SW480 (cell line): ENCODE results near the gene FBXO46.
"Not testable (repeated sequence)": the region's sequence is repeated elsewhere in the genome, so short reads cannot be mapped to it uniquely, and the experiment has no call there.

Source experiments
- DNase-seq: peaks from one replicate; pipeline ENCODE4 v3.0.0-alpha.2; 2016; ENCODE audit warnings: low spot score

Gene FBXO46

DNA sequence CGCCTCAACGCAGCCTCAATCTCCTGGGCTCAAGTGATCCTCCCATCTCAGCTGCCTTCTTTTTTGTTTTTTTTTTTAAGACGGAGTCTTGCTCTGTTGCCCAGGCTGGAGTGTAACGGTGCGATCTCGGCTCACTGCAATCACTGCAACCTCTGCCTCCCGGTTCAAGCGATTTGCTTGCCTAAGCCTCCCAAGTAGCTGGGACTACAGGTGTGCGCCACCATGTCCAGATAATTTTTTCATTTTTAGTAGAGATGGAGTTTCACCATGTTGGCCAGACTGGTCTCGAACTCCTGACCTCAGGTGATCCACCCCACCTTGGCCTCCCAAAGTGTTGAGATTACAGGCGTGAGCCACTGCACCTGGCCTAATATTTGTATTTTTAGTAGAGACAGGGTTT, 10.6 kb downstream of the FBXO46 start:
- DNase-seq, result not testable (repeated sequence)

DNA sequence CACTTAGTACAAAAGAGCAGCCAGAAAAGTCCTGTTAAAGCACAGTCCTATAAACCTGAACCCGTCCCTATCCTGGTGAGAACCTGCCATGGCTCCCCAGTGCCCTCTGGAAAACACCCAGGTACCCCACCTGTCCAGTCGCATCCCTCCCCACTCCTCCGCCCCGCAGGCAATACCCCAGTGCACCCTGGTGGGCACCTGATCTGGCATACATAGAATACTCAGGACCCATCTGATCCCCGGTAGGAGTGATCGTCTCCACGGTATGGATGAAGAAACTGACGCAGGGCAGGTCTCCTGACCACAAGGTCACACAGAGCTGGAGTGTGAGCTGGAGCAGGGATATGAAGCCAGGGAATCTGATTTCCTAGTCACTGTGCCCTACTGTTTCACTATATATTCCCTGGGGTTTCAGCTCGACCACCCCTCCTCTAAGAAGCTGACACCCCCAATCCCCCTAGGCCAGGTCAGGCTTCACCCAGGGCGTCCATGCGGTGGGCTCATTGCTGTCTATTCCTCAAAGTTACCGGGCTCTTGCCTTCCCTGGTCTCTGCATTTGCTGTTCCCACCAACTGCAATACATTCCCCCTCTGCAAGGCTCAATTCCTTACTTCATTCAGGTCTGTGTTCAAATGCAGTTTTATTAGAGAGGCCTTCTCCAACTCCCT, 12.6 kb downstream of the FBXO46 start:
- no peak for DNase-seq

GRCh38 chr19:45717131-45717982, 13.3 kb downstream of the FBXO46 start:
- DNase-seq, result peak; percentile 100

- peak; percentile 68 for DNase-seq
Measured at GRCh38 chr19:45716359-45717130, 14.2 kb downstream of the FBXO46 start.

- DNase-seq, result no peak
Measured at GRCh38 chr19:45715139-45715538, 15.6 kb downstream of the FBXO46 start.

DNA sequence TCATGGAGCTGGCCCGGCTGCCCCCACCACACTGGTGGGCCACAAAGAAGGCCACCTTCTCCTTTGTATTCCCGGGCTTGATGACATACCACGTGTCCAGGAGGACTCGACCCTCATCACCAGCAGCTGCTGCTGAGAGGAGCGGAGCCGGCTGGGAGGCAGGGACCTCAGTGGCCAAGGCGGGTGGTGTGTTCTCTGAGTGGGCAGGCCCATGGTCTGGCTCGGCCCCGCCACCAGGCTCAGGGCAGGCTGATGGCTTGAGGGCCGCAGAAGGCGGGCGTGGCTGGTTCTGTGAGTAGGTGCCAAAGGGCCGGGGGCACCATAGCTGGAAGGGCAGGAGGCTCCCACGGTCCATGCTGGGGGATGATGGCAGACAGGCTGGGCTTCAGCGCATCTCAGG, 17.6 kb downstream of the FBXO46 start:
- no peak for DNase-seq

- no peak for DNase-seq
Measured at GRCh38 chr19:45712699-45713067, 18.0 kb downstream of the FBXO46 start.

DNA sequence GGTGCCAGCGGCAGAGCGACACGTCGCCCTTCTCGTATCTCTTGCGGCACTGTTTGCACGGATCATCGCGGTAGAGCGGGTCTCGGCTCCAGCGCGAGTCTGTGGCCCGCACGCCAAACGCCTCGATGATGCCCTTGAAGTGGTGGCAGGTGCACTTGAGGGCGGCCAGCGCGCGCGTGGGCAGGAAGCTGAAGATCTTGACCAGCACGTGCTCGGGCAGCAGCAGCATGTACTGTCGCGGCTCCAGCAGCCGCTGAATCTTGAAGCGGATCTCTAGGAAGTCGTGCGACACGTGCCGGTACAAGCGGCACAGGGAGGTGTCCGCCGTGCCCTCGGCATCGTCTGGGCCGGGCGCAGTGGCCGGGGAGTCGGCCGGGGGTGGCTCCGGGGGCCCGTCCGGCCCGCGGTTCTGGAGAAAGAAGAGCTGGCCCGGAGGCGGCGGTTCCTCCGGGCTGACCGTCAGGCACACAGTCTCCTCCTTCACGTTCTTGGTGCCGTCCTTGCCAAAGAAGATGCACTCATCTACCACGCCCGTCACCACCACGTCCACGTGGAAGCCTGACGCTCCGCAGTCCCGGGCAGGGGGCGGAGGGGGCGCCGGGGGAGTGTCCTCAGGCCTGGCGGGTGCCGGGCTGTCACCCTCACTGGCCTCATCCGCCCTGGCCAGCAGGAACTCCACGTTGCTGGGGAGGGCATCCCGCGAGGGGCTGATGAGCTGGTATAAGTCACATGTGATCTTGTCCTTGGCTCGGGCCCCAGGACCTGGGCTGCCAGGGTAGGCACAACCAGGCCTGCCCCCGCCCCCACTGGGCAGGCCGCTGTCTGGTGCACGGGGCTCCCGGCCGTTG, 18.6 kb downstream of the FBXO46 start:
- no peak for DNase-seq

- DNase-seq, result no peak
Measured at GRCh38 chr19:45710356-45711130, 20.2 kb downstream of the FBXO46 start.

DNA sequence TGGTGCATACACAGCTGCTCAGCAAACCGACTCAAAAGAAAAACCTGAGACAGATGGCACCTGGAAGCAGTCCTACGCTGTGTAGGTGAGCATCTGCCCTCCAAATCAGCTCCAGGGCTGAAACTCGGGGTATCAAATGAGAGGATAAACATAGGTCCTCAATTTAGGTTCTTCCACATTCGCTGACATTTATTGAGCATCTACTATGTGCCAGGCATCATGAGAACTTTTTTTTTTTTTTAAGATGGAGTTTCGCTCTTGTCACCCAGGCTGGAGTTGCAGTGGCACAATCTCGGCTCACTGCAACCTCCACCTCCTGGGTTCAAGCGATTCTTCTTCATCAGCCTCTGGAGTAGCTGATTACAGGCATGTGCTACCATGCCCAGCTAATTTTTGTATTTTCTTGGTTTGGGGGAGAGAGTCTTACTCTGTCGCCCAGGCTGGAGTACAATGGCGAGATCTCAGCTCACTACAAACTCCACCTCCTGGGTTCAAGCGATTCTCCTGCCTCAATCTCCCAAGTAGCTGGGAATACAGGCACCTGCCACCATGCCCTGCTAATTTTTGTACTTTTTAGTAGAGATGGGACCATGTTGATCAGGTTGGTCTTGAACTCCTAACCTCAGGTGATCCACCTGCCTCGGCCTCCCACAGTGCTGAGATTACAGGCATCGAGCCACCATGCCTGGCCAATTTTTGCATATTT, 24.8 kb downstream of the FBXO46 start:
- DNase-seq, result no peak

GRCh38 chr19:45705115-45705514, 25.6 kb downstream of the FBXO46 start:
- DNase-seq, result no peak

GRCh38 chr19:45701676-45702075, 29.0 kb downstream of the FBXO46 start:
- no peak for DNase-seq

GRCh38 chr19:45693106-45693788, 37.4 kb downstream of the FBXO46 start:
- DNase-seq, result peak; percentile 77

GRCh38 chr19:45692187-45693105, 38.2 kb downstream of the FBXO46 start, which contains the start of gene QPCTL:
TSS of gene QPCTL (plus strand) at chr19:45692666. CDS start at chr19:45692704, 38 bp downstream.
- DNase-seq, result peak; percentile 100

DNA sequence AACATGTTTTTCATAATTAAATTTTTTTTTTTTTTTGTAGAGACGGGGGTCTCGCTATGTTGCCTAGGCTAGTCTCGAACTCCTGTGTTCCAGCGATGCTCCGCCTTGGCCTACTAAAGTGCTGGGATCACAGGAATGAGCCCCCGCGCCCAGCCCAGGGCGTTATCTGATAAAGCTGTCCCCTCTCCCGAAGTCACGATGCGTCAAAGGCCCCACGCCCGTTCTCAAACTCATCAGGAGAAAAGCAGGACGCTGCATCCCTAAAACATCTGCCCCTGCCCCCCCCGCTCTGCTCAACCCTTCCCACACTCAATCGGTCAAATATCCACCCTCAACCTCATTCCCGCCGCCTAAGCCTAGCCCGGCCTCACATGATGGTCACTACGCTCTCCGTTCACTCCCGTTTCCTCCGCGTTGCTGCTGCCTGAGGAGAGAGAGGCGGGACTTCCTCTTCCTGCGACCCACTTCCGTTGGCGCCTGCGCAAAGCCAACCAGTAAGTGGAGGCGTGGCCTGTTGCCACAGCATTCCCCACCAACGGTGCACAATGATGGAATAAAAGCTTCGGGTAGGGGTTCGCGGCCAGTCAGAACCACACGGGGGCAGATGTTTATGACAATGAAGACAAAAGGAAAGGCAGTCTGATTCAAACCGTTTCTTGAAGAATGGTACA, 39.0 kb downstream of the FBXO46 start, which contains the start of gene SNRPD2:
SNRPD2 (minus strand) TSS at position 438 of the 671 bp plus-strand sequence; CDS start at position 373, 65 bp downstream.
- peak; percentile 98 for DNase-seq

- no peak for DNase-seq
Measured at GRCh38 chr19:45687599-45687998, 43.1 kb downstream of the FBXO46 start.

GRCh38 chr19:45685045-45685444, 45.7 kb downstream of the FBXO46 start:
- DNase-seq, result not testable (repeated sequence)

DNA sequence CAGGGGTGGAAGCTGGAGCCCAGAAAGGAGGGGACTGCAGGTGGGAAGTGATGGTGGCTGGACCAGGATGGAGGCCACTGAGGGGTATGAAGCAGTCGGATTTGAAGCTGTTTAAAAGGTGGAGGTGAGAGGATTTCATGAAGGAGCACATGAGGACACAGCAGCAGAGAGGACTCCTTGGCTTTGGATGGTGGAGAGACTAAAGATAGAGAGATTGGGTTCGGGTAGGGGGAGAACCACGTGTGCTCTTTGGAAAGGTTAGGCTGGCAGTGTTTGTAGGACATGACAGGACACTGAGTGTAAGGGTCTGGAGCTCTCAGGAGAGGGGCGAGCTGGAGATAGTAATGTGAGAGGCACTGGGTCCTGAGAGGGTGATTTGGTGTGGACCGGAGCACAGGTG, 47.8 kb downstream of the FBXO46 start:
- no peak for DNase-seq
